Natural killer cell (primary cell): ENCODE data around the gene PCBP4. TPM values are rescaled to one million over a fixed set of nuclear protein-coding genes. Genes with fewer than 3 reads are reported as not detected.

Experiments
- ATAC-seq, 3 donors: fragments of 150-1000 bp in 2 of 3; fragments of 200-7000 bp in 1 of 3; cut with Tn5 transposase; 1 replicate in 1 of 3; 2 replicates in 2 of 3; pipeline ENCODE4 v1.10.0; 2021; ENCODE audit warnings: mild to moderate bottlenecking in 2 of 3, moderate library complexity in 2 of 3
- DNase-seq, 2 donors: peaks; one replicate each; pipeline versions ENCODE4 v3.0.0 to v3.0.0-alpha.2; 2013 to 2021; ENCODE audit warnings: mixed read lengths in 1 of 2
- H3K27ac ChIP-seq: one replicate; pipeline ENCODE4 v1.5.1; 2013; ENCODE audit warnings: mild to moderate bottlenecking, low read length
- H3K27me3 ChIP-seq: one replicate; pipeline ENCODE4 v1.6.1; 2013; ENCODE audit warnings: low read length; ENCODE audit not compliant: control insufficient read depth, insufficient read depth
- H3K36me3 ChIP-seq: one replicate; pipeline ENCODE4 v1.6.1; 2013; ENCODE audit warnings: low read length; ENCODE audit not compliant: control insufficient read depth, insufficient read depth
- H3K4me1 ChIP-seq: one replicate; pipeline ENCODE4 v1.6.1; 2013; ENCODE audit warnings: low read length; ENCODE audit not compliant: control insufficient read depth, insufficient read depth
- H3K4me3 ChIP-seq: one replicate; pipeline ENCODE4 v1.5.1; 2013; ENCODE audit warnings: low read length
- H3K9me3 ChIP-seq: one replicate; pipeline ENCODE4 v1.6.1; 2013; ENCODE audit warnings: low read length; ENCODE audit not compliant: control insufficient read depth, insufficient read depth
- H3K27ac Mint-ChIP-seq, 2 donors: one replicate each; pipeline ENCODE4 v1.8.0; 2022; ENCODE audit warnings: mild to moderate bottlenecking in 2 of 2, mixed read lengths in 2 of 2, moderate library complexity in 1 of 2
- H3K27me3 Mint-ChIP-seq, 2 donors: one replicate each; pipeline ENCODE4 v1.8.0; 2022; ENCODE audit warnings: low read depth in 2 of 2, mixed read lengths in 2 of 2
- H3K36me3 Mint-ChIP-seq: one replicate; pipeline ENCODE4 v1.8.0; 2022; ENCODE audit warnings: mixed read lengths
- H3K4me1 Mint-ChIP-seq, 2 donors: one replicate each; pipeline ENCODE4 v1.8.0; 2022; ENCODE audit warnings: mixed read lengths in 2 of 2
- H3K4me3 Mint-ChIP-seq: one replicate; pipeline ENCODE4 v1.8.0; 2022; ENCODE audit warnings: mild to moderate bottlenecking, moderate library complexity, mixed read lengths
- H3K9me3 Mint-ChIP-seq, 2 donors: one replicate each; pipeline ENCODE4 v1.8.0; 2022; ENCODE audit warnings: mixed read lengths in 2 of 2
- CTCF ChIP-seq: fragments of 200-600 bp; IDR thresholded peaks from one replicate; pipeline ENCODE4 v1.8.0; 2022; ENCODE audit warnings: antibody characterized with exemption
- WGBS: methylation state at CpG from one replicate; pipeline ENCODE4 v1.1.7; 2013; ENCODE audit warnings: missing lambda C conversion rate; ENCODE audit not compliant: insufficient coverage; 5-methylcytosine and 5-hydroxymethylcytosine counted together
- intact Hi-C: fragments of 100-400 bp; cut with micrococcal nuclease; formaldehyde crosslinking; loops from one replicate; pipeline ENCODE4 v1.14.2; 2022
- total RNA-seq, 4 donors: library from RNA; stranded (reverse); fragments of 120-200 nt in 1 of 4; gene quantifications; one replicate each; pipeline versions ENCODE4 v1.2.3 to v1.2.4, GENCODE V29; 2013 to 2022

PCBP4 gene
- total RNA-seq, 3 donors from 2014 or later (not counting 1 experiment from before 2014, with no cell fraction given): 15.0 to 24.7 (median 18.4) TPM

- Mint-ChIP-seq H3K27ac (peak overlapping the region in 1 of 2 donors; percentile 42), H3K9me3 (no peaks in the 10 kb centered on the region), H3K36me3 (no peaks in the 10 kb centered on the region), H3K27me3 (no peaks in the 10 kb centered on the region), H3K4me1 (peaks cover 22 to 39% of the 10 kb centered on the region in 2 donors), H3K4me3 (no peak overlapping the region)
- 82% methylated on average over 11 of the region's 11 CpGs for WGBS
- no peak overlapping the region for H3K27ac ChIP-seq
- H3K36me3 ChIP-seq: no peaks in the 10 kb centered on the region
- intact Hi-C loops: loop anchor here (5.0 kb wide), 1 partner anchor 277 kb away; no protein-coding TSS in a partner anchor
- DNase-seq: no peak
- H3K4me1 ChIP-seq: peaks cover 32% of the 10 kb centered on the region
- H3K27me3 ChIP-seq: no peaks in the 10 kb centered on the region
- no peak for ATAC-seq
- H3K4me3 ChIP-seq: no peak overlapping the region
- H3K9me3 ChIP-seq: no peaks in the 10 kb centered on the region
- TF ChIP-seq CTCF: no peak
These were observed 22.7 kb downstream of the PCBP4 start for GRCh38 chr3:51944451-51945021.

GRCh38 chr3:51943451-51944391 lies 23.5 kb downstream of the PCBP4 start:
- Mint-ChIP-seq H3K4me1 (peaks cover 22 to 45% of the 10 kb centered on the region in 2 donors), H3K4me3 (peak overlapping the region; percentile 31), H3K27ac (peak overlapping the region in 1 of 2 donors; percentile 88), H3K36me3 (no peaks in the 10 kb centered on the region), H3K27me3 (no peaks in the 10 kb centered on the region), H3K9me3 (no peaks in the 10 kb centered on the region)
- ATAC-seq (no peak), DNase-seq (no peak)
- H3K4me1 ChIP-seq: peaks cover 32% of the 10 kb centered on the region
- TF ChIP-seq CTCF: no peak
- intact Hi-C loops: loop anchor here (2.0 to 5.0 kb wide), 3 partner anchors 113 to 276 kb away; partner anchors contain the start of genes DUSP7 and POC1A
- no peak overlapping the region for H3K27ac ChIP-seq
- WGBS: 98% methylated on average over 21 of the region's 21 CpGs
- H3K36me3 ChIP-seq: peaks cover 2% of the 10 kb centered on the region
- H3K4me3 ChIP-seq: no peak overlapping the region
- no peaks in the 10 kb centered on the region for H3K9me3 ChIP-seq
- no peaks in the 10 kb centered on the region for H3K27me3 ChIP-seq

GRCh38 chr3:51942603-51943450 lies 24.4 kb downstream of the PCBP4 start:
- peaks cover 32% of the 10 kb centered on the region for H3K4me1 ChIP-seq
- peak overlapping the region; percentile 87 for H3K27ac ChIP-seq
- no peaks in the 10 kb centered on the region for H3K9me3 ChIP-seq
- intact Hi-C loops: loop anchor here (1.0 to 5.0 kb wide), 7 partner anchors 31 to 276 kb away; partner anchors contain the start of genes ABHD14B, DUSP7, POC1A and RPL29
- TF ChIP-seq CTCF: no peak
- H3K27me3 ChIP-seq: no peaks in the 10 kb centered on the region
- H3K27ac Mint-ChIP-seq: peak overlapping the region; percentile 79 to 88
- DNase-seq (peak; percentile 33 to 69), ATAC-seq (no peak)
- H3K36me3 ChIP-seq: peaks cover 8% of the 10 kb centered on the region
- H3K4me1 Mint-ChIP-seq: peaks cover 22 to 51% of the 10 kb centered on the region in 2 donors
- peak overlapping the region; percentile 97 for H3K4me3 Mint-ChIP-seq
- no peaks in the 10 kb centered on the region for H3K27me3 Mint-ChIP-seq
- peak overlapping the region; percentile 77 for H3K4me3 ChIP-seq
- WGBS: 53% methylated on average over 17 of the region's 17 CpGs
- no peaks in the 10 kb centered on the region for H3K36me3 Mint-ChIP-seq
- H3K9me3 Mint-ChIP-seq: no peaks in the 10 kb centered on the region
